Suprapubic skin (tissue), 4 donors: ENCODE measurements around the gene HHLA2.

Experiments used
- EP300 ChIP-seq: sonication (generic); formaldehyde crosslinking; IDR thresholded peaks from one replicate; pipeline ENCODE4 v1.6.1; 2017; ENCODE audit warnings: antibody characterized with exemption
- POLR2A ChIP-seq, 2 donors: fragments of 450-650 bp; IDR thresholded peaks; one replicate each; pipeline ENCODE4 v1.6.1; 2017; ENCODE audit warnings: antibody characterized with exemption in 2 of 2, mild to moderate bottlenecking in 2 of 2, moderate library complexity in 2 of 2
- POLR2AphosphoS5 ChIP-seq, 3 donors: sonication (generic); formaldehyde crosslinking; IDR thresholded peaks; one replicate each; pipeline ENCODE4 v1.6.1; 2017; ENCODE audit warnings: antibody characterized with exemption in 3 of 3
- TF ChIP-seq, protein P1 (sequence below), 2 donors: fragments of 200-600 bp in 1 of 2; fragments of 450-650 bp in 1 of 2; sonication (generic) in 1 of 2; IDR thresholded peaks; one replicate each; pipeline ENCODE4 v1.5.1; 2016 to 2019; ENCODE audit warnings: antibody characterized with exemption in 2 of 2, mild to moderate bottlenecking in 1 of 2, moderate library complexity in 1 of 2

DNA sequence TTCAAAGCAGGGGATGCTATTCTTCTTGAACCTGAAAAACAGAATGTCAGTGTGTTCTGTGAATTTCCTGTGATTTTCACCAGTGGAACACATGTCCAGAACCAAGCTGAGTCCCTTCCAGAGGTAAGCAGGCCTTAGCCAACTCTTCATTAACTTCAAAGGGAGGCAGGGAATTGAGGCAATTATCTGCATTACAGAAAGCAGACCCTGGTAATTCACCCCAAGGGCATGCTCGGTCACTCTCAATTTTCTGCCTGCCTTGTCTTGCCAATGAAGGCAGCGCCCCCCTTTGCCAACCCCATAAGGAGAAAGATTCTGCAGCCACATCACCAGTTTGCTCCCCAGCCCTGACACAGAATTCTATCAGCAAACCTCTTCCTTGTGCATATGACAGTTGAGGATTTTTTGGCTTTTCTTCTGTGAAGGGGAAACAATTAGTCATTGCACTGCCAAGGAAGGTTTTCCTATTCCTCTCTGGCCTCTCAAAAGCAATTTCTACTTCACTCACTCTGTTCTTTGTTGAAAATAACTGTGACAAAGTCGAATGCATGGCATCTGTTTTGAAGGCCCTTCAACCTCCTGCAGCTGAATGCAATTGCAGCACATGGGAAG, 85.3 kb downstream of the HHLA2 start:
- TF ChIP-seq, protein P1, sequence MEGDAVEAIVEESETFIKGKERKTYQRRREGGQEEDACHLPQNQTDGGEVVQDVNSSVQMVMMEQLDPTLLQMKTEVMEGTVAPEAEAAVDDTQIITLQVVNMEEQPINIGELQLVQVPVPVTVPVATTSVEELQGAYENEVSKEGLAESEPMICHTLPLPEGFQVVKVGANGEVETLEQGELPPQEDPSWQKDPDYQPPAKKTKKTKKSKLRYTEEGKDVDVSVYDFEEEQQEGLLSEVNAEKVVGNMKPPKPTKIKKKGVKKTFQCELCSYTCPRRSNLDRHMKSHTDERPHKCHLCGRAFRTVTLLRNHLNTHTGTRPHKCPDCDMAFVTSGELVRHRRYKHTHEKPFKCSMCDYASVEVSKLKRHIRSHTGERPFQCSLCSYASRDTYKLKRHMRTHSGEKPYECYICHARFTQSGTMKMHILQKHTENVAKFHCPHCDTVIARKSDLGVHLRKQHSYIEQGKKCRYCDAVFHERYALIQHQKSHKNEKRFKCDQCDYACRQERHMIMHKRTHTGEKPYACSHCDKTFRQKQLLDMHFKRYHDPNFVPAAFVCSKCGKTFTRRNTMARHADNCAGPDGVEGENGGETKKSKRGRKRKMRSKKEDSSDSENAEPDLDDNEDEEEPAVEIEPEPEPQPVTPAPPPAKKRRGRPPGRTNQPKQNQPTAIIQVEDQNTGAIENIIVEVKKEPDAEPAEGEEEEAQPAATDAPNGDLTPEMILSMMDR (IDR thresholded peaks at IDR 0.05), result no peak
- no peak for TF ChIP-seq POLR2AphosphoS5 (IDR thresholded peaks at IDR 0.05)
- no peak for TF ChIP-seq POLR2A (IDR thresholded peaks at IDR 0.05)
- no peak for TF ChIP-seq EP300
